ENCODE measurements around the gene DGUOK. TPM values are rescaled to one million over a fixed set of nuclear protein-coding genes. Genes with fewer than 3 reads are reported as not detected.

DGUOK gene
- total RNA-seq (2022; extraction: Qiagen RNA extraction), result 144 to 166 TPM (median 157 TPM) in 5 replicates

DNA sequence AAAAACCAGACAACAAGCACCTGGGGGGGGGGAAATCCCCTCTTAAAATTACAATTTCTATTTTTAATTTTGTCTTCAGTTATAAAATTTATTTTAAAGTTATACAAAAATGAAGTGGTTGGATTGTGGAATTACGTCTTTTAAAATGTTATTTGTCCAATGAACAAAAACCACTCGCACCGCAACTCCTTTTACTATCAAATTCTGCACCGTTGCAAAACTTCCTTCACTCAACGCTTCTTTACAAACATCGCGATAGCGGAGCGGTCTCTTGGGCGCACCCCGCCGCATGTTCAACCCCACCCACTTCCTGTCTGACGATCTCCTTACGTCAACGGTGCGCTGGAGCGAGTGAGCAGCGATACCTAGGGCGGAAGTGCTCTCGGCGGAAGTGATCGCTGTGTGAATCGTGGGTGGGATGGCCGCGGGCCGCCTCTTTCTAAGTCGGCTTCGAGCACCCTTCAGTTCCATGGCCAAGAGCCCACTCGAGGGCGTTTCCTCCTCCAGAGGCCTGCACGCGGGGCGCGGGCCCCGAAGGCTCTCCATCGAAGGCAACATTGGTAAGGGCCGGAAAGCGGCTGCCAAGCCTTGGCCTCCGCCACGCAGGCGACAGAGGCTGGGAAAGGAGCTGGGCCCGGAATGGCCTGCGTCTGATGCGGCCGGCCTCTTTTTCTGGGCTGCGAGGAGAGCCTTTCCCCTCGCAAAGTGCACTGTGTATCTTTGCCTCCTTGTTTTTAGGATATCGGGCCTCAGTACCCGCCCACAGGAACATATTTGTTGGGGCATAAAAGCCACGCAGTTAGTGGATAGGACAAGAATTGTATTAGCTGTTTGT lies at the start of gene DGUOK:
TSS of gene DGUOK (plus strand) at position 388 of the 835 bp plus-strand sequence. CDS start at position 419, 31 bp downstream.

DNA sequence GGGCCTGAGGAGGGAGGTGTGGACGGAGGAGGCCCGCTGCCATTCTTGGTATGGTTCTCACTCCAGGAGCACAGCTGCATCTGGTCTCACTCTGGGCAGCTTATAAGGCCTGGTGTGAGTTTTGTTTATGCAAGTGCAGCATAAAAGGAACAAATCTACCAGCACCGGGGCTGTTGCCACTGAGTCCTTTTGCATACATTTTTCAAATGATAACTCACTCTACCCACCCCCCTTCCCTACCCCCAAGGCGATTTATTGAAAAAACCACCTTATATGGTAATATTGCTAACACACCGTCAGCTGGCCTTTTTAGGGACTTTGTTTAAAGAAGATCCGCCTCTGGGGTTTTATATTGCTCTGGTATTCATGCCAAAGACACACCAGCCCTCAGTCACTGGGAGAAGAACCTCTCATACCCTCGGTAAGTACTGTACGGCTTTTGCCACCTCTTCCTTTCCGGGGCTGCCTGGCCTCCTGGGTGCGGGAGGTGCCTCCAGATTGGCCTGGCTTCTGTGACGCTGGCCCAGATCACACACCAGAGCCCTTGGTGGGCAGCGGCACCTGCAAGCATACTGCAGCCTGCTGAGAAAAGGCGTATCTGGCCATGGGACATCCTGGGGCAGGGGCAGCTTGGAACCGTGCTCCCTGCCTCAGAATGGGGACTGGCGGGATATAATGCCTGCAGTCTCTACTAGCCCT lies 33.9 kb upstream of the DGUOK start, which contains the start of gene ACTG2:
TSS of gene ACTG2 (plus strand) at position 378 of the 699 bp plus-strand sequence. CDS start 8,304 bp downstream, outside the sequence.

DNA sequence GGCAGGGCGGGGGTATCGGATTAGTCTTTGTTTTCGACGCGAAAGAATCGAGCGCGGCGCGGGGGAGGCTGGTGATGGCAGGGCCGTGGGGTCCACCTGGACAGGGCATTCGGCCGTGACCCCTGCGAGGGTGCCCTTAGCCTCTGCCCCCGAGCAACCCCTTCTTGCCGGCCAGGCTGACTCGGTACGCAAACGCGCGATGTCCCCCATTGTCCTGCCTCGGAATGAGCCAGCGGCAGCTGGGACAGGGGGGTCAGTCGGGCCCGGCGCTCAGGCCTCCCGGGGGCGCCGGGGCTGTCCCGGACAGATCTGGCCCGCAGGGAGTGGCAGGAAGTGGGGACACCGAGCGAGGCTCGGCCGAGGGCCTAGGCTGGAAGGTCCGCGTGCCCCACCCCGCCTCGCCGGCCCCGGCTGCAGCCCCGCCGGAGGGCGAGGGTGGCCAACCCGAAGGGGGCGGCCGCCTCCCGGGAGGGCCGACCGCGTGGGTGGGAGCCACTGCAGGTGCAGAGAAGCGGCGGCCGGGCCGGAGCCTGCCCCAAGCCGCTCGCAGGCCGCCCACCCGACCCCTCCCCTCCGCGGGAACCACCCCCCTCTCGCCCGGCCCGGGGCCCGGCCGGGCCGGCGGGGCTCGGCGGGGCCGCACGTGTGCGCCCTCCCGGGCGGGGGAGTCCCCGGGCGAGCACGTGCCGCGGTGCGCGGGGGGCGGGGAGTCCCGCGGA lies 57.7 kb downstream of the DGUOK start, which contains the start of gene TET3:
TSS of gene TET3 (plus strand) at position 708 of the 719 bp plus-strand sequence. CDS start 1,494 bp downstream, outside the sequence.

Other genes starting within 250 kb of the DGUOK start
- gene TPRKB, start 189.5 kb upstream of the DGUOK start, total RNA-seq (2022; extraction: Qiagen RNA extraction), result 64.6 to 94.2 TPM (median 77.9 TPM) in 5 replicates
- gene DUSP11, start 146.8 kb upstream of the DGUOK start, total RNA-seq (2022; extraction: Qiagen RNA extraction), result 35.9 to 41.4 TPM (median 39.8 TPM) in 5 replicates
- not detected in 5 replicates for gene C2orf78, start 142.7 kb upstream of the DGUOK start, total RNA-seq (2022; extraction: Qiagen RNA extraction)
- gene STAMBP, start 97.9 kb upstream of the DGUOK start, total RNA-seq (2022; extraction: Qiagen RNA extraction), result 47.6 to 51.1 TPM (median 49.3 TPM) in 5 replicates
- 0.18 to 0.56 TPM (median 0.29 TPM) in 5 replicates for gene ACTG2, start 33.9 kb upstream of the DGUOK start, total RNA-seq (2022; extraction: Qiagen RNA extraction)
- gene TET3, start 58.0 kb downstream of the DGUOK start, total RNA-seq (2022; extraction: Qiagen RNA extraction), result 6.7 to 9.3 TPM (median 9.0 TPM) in 5 replicates
- 120 to 163 TPM (median 136 TPM) in 5 replicates for gene BOLA3, start 221.0 kb downstream of the DGUOK start, total RNA-seq (2022; extraction: Qiagen RNA extraction)